Suprapubic skin (tissue), 4 donors: Measurements from ENCODE around the gene EEF1AKMT4.

Experiments used
- EP300 ChIP-seq: sonication (generic); formaldehyde crosslinking; IDR thresholded peaks from one replicate; pipeline ENCODE4 v1.6.1; 2017; ENCODE audit warnings: antibody characterized with exemption
- POLR2A ChIP-seq, 2 donors: fragments of 450-650 bp; IDR thresholded peaks; one replicate each; pipeline ENCODE4 v1.6.1; 2017; ENCODE audit warnings: antibody characterized with exemption in 2 of 2, mild to moderate bottlenecking in 2 of 2, moderate library complexity in 2 of 2
- POLR2AphosphoS5 ChIP-seq, 3 donors: sonication (generic); formaldehyde crosslinking; IDR thresholded peaks; one replicate each; pipeline ENCODE4 v1.6.1; 2017; ENCODE audit warnings: antibody characterized with exemption in 3 of 3
- TF ChIP-seq, protein P1 (sequence below), 2 donors: fragments of 200-600 bp in 1 of 2; fragments of 450-650 bp in 1 of 2; sonication (generic) in 1 of 2; IDR thresholded peaks; one replicate each; pipeline ENCODE4 v1.5.1; 2016 to 2019; ENCODE audit warnings: antibody characterized with exemption in 2 of 2, mild to moderate bottlenecking in 1 of 2, moderate library complexity in 1 of 2

DNA sequence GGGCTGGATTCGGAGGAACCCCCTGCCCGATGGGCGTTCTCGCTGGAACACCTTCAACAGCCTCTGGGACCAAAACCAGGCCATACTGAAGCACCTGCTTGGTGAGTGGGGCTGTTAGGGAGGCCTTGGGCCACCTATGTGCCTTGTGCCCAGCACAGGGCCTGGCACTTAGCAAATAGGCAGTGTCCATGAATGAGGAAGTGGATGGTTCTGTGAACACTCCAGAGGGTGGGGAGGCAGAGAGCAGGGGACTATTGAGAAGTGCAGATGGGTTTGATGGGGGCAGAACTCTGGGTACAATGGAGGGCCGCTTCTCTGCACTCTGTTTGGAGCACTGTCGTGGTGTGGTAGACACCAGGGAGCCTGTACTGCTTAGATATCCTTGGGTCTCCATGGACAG, 27.9 kb downstream of the EEF1AKMT4 start:
- TF ChIP-seq POLR2A (IDR thresholded peaks at IDR 0.05) (no peak), EP300 (no peak), POLR2AphosphoS5 (IDR thresholded peaks at IDR 0.05) (no peak)
- TF ChIP-seq, protein P1, sequence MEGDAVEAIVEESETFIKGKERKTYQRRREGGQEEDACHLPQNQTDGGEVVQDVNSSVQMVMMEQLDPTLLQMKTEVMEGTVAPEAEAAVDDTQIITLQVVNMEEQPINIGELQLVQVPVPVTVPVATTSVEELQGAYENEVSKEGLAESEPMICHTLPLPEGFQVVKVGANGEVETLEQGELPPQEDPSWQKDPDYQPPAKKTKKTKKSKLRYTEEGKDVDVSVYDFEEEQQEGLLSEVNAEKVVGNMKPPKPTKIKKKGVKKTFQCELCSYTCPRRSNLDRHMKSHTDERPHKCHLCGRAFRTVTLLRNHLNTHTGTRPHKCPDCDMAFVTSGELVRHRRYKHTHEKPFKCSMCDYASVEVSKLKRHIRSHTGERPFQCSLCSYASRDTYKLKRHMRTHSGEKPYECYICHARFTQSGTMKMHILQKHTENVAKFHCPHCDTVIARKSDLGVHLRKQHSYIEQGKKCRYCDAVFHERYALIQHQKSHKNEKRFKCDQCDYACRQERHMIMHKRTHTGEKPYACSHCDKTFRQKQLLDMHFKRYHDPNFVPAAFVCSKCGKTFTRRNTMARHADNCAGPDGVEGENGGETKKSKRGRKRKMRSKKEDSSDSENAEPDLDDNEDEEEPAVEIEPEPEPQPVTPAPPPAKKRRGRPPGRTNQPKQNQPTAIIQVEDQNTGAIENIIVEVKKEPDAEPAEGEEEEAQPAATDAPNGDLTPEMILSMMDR (IDR thresholded peaks at IDR 0.05): no peak
